ENCODE data around the gene PFKFB2.

- TF ChIP-seq POLR2A (IDR thresholded peaks at IDR 0.05) (no peak), CTCF (IDR thresholded peaks at IDR 0.05) (no peak)
Measured at GRCh38 chr1:207028884-207029650, 24.0 kb upstream of the PFKFB2 start.
